GM21526 (cell line): Measurements from ENCODE around the gene CD79B.
"Not testable (repeated sequence)": the region's sequence is repeated elsewhere in the genome, so short reads cannot be mapped to it uniquely, and the experiment has no call there.

Experiments used
- ATAC-seq: cut with Tn5 transposase; IDR thresholded peaks from one replicate; pipeline ENCODE4 v1.9.1; 2021; ENCODE audit warnings: moderate library complexity; ENCODE audit not compliant: unreplicated experiment, low FRiP score

Gene CD79B

GRCh38 chr17:63934183-63935112, 2.3 kb upstream of the CD79B start:
- ATAC-seq, result no peak

- no peak for ATAC-seq
These were observed 1.5 kb upstream of the CD79B start for GRCh38 chr17:63933598-63933997.

GRCh38 chr17:63932721-63933120, 590 bp upstream of the CD79B start:
- ATAC-seq, result no peak

DNA sequence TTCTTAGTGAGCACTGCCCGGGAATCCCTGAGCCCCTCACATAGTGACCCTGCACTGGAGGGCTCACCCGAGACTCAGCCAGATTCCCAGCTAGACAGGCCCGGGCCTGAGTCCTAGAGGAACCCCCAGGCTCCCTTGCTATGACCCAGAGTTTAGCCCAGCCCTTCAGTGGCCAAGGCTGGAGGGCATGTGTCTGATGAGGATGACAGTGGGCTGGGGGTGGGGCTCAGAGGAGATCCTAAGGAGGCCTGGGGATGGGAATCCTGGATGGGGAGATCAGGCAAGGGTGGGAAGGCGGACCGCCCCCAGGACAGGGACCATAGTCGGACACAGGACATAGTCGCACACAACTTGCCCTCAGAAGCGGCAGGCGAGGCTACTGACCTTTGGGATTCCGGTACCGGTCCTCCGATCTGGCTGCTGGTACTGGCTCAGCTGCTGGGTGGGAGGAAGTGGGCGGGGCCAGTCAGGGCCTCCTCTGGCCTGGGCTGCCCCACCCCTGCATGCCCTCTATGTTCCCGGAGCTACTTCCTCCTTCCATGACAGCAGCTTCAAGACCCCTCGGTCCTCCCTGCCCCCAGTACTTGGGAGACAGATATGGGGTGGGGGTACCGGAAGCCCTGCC, 1.1 kb downstream of the CD79B start:
- no peak for ATAC-seq

GRCh38 chr17:63929860-63930766, 2.0 kb downstream of the CD79B start:
- no peak for ATAC-seq

DNA sequence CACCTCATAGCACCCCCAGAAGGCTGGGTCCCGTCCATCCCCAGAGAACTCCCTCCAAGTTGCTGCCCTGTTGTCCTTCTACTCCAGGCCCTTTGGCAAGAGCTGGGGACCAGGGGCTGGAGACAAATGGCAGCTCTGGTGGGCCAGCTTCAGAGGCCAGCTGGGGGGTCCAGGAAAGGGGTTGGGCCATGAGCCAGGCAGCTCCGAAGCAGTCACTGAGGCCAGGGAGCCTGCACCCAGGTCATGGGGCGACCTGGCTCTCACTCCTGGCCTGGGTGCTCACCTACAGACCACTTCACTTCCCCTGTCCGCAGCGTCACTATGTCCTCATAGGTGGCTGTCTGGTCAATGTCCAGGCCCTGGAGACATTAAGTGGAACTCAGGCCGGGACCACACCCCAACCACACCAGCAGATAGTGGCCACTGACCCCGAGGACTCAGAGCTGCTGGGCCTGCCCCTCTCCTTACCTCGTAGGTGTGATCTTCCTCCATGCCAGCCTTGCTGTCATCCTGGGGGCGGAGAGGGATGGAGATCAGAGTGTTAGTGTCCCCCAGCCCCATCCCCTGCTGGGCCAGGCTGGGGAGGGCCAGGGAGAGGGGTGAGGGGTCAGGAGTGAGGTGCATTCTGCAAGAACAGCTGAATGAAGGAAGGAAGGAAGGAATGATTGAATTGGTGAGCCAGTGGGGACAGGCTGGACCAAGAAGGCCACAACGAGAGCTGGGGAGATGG, 3.0 kb downstream of the CD79B start:
- no peak for ATAC-seq

DNA sequence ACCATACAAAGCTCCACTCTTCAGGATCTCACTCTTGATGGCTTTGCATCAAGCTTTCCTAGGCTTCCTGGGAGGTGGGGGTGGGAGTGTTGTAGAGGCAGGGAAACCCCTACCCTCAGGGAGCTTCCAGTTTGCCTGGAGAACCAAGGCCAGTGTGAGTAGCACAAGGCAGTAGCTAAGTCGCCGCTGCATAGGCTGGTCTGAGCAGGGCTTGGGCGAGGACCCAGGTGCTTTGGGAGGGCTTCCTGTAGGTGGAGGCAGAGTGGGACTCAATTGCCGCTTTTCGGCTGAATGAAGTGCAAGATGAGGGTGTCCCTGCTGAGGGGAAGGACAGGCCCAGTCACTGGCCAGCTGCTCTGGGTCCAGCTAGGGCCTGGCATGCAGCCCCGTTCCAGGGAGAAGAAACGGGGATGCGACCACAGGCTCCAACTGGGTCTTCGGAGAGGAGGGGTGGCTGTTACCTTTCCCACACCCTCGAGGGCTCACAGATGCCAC, 3.9 kb downstream of the CD79B start:
- ATAC-seq, result no peak

GRCh38 chr17:63927464-63928171, 4.5 kb downstream of the CD79B start:
- no peak for ATAC-seq

GRCh38 chr17:63926164-63926563, 6.0 kb downstream of the CD79B start:
- ATAC-seq, result no peak

GRCh38 chr17:63925615-63926014, 6.5 kb downstream of the CD79B start:
- no peak for ATAC-seq

DNA sequence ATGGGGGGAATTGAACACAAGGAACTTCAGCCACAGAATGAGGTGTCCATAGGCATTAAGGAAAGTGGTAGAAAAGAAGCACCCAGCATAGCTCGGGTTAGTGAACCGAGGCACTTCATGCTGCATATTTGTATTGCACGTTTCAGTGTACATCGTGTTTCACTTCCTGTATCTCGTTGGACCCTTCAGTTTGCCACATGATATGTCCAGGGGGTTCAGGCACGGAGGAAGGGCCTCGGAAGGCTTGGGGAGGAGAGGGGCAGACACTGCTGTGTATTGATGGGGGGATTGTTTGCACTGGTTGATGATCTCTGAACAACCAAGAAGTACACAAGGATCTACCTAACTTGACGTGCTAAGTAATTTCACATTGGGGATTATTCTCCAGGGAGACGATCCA, 9.7 kb downstream of the CD79B start:
- ATAC-seq, result not testable (repeated sequence)

GRCh38 chr17:63920779-63921178, 11.4 kb downstream of the CD79B start:
- ATAC-seq, result not testable (repeated sequence)

- not testable (repeated sequence) for ATAC-seq
These were observed 12.1 kb downstream of the CD79B start for GRCh38 chr17:63920050-63920449.

DNA sequence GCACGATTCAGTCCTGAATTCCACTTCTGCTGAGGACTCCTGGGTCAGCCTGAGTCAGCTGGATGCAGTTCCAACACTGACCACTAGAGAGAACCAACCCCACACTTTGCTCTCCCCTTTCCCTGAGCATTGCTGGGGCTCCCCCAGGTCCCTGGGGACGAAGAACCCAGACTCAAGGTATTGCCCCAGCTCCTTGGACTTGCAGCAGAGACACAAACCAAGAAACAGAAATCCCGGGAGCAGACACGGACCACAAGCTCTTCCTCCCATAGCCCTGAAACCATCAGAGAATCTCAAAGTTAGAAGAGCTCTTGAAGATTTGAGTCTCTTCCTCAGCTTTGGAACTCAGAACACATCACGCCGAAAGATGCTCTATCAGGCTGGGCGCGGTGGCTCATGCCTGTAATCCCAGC, 12.8 kb downstream of the CD79B start:
- no peak for ATAC-seq

DNA sequence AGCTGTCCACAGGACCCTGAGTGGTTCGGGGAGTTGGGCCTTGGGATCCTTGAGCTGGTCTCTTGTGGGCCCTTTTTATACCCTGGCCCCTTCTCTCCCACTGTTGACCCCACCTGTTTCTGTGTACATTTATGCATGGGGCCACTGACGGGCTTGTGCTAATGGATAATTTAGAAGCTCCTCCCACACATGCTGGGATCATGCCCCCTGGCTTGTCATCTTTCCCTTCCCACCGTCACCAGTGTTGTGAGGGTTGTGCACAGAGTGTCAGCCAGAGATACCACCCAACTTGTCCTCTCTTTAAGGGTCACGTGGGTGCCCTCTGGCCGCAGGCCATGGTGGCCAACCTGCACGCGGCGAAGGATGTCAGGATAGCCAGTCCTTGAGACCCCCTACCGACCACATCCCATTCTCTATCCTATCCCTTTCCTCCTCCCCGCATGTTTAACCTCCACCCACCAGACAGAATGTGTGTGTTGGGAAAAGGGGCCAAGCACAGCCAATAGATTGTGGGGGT, 13.3 kb downstream of the CD79B start, which contains the start of gene GH1:
Gene GH1, minus strand, starts transcription at position 51 of the 517 bp plus-strand sequence. CDS start 63 bp downstream, outside the sequence.
- ATAC-seq, result not testable (repeated sequence)

GRCh38 chr17:63918305-63918704, 13.8 kb downstream of the CD79B start:
- ATAC-seq, result no peak

GRCh38 chr17:63917646-63918045, 14.5 kb downstream of the CD79B start:
- no peak for ATAC-seq

GRCh38 chr17:63917206-63917605, 14.9 kb downstream of the CD79B start:
- ATAC-seq, result not testable (repeated sequence)
